ENCODE results near the gene THAP10.
A peak's percentile ranks its signal among the peaks of the same experiment; 100 is the strongest.
"Not testable (repeated sequence)": the region's sequence is repeated elsewhere in the genome, so short reads cannot be mapped to it uniquely, and the experiment has no call there.

Gene THAP10

DNA sequence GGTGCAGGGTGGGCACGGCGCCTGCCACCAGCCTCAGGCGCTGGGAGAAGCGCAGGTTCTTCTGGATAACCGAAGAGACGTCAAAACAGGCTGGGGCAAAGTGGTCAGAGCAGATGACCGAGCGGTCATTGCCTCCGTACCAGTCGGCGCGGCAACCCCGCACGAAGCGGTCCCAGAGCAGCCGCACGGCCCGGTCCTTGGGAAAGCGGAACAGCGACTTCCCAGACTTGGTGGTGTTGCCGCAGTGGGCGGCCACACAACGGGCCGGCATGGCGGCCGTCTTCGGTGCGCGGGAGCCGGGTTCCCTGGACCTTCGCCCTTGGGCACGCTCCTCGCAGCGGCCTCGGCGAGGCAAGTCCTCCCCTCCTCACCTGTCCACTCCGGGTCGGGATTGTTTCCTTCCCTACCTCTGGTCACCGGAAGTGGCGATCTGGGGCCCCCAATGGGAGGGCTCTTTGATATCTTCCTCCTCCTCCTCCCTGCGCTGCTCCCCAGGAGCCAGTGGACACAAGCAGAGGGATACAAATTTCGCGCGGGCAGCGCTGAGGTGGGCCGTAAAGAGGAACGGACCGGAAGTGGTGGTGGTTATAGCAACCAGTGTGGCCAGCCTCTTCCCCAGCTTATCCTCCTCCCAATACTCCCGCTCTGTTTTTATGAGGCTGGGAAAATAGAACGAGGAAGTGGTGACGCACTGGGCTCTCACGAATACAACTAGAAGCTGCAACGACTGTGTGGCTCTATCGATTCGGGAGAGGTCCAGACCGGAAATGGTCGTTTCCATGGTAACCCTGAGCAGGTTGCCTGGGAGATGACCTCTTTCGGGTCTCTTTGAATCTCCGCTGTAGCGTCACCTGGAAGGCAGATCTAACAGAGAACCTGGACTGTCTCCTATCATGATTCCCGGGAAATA lies at the start of gene THAP10, which contains the start of gene LRRC49:
TSS of gene THAP10 (minus strand) at position 432 of the 910 bp plus-strand sequence. CDS start at position 271, 161 bp downstream.
TSS of gene LRRC49 (plus strand) at position 825 of the 910 bp plus-strand sequence. CDS start at position 894, 69 bp downstream.
- DNase-seq, result peak; percentile 49

DNA sequence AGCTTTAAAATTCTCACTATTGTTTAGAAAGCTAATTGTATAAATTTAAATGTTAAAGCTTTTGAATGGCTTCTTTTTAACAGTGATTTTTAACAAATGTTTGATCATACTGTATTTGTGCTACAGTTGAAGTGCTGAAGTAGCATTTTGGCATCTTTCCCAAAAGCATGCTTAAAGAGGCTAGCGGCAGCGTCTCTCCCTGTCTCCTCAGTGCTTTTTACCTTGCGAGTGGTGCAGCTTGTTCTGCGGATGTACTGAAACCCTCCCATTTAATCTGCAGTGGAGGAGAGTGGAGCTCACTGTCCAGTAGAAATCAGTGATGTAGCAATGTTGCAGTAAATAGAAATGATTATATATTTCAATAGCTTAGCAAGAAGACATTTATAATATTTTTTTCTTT lies 44.1 kb upstream of the THAP10 start:
- no peak for DNase-seq

DNA sequence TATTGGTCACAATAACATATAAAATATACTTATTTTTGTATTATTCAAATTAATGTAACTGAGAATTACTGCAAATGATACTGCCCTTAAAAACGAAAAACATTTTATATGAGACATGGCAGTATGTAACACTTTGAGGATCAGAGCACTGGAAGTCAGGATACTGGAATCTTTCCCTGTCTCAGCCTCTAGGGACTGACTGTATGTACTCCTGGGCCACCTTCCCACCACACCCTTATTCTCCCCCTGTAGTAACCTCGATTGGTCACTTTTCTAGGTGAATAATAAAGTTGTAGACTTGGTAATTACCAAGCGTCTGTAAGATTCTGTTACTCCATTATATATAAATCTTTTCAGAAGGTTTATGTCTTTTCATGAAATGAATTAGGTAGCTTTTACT lies 43.4 kb upstream of the THAP10 start:
- no peak for DNase-seq

DNA sequence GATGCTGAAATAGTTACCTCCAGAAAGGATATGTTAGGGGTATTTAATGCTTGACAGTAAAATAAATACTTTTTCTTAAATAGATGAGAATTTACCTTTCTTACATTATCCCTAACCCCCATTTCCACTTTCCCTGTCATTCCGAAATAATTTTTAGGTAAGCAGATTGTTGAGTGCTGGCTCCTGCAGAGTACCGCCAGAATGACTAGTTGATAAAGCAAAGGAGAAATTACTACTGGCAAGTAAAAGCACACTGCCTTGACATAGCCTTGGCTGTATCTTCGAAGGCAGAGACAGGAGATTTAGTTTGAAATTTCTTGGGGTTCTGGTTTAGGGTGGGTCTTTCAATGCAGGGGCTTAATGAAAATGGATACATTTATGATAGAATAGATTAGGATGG lies 41.2 kb upstream of the THAP10 start:
- no peak for DNase-seq

DNA sequence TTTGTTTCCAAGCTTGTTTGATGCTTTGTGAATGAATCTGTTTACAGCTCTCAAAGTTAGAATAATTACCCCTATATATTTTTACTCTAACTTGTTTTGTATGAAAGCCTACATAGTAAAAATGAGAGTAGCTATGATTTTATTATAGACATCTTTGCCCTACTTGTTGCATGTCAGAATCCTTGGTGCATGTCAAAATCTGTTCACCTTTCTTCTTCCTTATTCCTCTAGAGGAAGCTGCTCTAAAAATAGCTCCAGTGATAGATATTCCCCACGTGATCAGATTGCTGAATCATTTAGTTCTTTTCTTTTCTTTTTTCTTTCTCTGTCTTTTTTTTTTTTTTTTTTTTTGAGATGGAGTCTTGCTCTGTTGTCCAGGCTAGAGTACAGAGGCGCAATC lies 40.2 kb upstream of the THAP10 start:
- DNase-seq, result no peak

DNA sequence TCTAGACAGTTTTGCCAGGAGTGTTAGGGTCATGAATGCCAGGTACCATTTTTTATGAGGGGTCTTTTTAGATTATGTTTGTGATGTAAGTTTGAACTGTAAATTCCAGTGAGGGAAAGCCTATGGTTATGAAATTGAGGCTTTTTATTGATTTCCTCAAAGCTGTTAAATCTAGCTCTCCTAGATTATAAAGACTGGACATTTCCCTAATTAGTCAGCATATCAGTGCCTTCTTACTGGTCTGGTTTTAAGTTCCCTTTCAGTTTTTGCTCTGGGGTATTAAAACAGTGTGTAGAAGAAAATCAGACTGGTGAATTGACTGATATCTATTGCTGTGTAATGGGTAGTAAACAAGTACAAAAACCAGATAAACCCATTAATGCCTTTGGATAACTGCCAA lies 39.6 kb upstream of the THAP10 start:
- no peak for DNase-seq

DNA sequence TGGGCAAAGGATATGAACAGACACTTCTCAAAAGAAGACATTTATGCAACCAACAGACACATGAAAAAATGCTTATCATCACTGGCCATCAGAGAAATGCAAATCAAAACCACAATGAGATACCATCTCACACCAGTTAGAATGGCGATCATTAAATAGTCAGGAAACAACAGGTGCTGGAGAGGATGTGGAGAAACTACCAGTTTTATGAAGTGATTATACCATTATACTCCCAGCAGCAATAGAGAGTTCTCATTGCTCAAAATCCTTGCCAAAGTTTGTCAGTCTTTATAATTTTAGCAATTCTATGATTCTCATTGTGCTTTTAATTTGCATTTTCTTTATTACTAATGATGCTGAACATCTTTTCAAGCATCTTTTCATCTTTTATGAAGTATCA lies 34.7 kb upstream of the THAP10 start:
- not testable (repeated sequence) for DNase-seq

DNA sequence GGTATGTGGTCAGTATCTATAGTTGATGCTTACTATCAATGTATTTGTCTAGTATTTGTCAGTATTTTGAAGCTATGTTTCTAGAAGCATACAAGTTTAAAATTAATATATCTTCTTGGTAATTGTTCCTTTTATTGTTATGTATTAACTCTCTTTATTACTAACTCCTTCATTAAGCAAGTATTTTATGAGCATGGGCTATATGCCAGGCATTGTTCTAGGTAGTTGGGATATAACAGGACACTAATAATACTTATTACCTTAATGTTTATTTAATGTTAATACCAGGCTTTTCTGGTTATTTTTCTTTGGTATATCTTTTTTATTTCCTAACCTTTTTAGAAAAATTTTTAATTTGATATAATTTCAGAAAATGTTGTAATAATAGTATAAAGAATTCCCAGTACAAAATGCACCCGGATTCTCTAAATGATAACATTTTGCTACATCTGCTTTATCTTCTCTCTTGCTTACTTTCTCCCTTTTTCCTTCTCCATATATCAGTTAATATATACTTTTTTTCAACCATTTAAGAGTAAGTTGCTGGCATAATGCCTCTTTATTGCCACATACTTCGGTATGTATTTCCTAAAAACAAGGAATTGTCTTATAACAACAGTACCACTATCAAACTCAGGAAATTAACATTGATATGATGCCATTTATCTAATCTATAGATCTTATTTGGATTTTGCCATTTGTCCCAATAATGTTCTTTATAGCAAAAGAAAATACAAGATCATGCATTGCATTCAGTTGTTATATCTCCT lies 31.3 kb upstream of the THAP10 start:
- DNase-seq, result no peak

DNA sequence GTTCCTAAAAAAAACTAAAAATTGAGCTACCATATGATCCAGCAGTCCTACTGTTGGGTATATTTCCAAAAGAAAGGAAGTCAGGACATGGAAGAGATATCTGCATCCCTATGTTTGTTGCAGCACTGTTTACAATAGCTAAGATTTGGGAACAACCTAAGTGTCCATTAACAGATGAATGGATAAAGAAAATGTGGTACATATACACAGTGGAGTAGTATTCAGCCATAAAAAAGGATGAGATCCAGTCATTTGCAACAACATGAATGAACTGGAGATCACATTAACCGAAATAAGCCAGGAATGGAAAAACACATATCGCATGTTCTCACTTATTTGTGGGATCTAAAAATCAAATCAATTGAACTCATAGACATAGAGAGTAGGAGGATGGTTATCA lies 29.9 kb upstream of the THAP10 start:
- DNase-seq, result no peak

DNA sequence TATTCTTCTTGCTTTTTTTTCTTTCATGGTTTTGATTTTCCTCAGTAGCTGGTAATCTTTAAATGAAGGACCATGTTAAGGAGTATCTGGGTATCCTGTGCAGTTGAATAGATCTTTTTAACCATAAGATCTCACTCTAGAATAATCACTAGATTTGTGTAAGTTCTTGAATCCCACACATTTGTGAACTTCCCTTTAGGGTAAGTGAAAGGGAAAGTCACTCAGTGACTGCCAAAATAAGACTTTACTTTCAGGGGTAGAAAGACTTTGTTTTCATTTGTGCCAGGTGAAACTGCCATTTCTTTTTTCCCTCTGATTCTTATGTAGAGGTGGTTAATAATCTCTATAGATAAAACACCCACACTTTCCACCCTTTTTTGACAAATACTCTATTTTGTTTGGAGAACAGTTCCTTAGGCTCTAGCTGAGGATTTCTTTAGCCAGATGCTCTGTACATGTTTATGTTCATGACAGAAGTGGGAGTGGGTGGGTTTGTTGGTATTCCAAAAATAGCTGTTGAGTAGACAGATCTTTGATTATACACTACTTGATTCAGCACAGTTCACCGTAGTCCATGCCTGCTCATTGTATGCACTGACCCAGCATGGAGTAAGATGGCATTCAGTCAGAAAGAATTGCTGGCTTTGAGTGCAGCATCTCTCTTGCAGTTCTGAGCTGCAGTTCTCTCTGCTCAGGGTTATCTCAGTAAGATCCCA lies 28.9 kb upstream of the THAP10 start:
- DNase-seq, result no peak

DNA sequence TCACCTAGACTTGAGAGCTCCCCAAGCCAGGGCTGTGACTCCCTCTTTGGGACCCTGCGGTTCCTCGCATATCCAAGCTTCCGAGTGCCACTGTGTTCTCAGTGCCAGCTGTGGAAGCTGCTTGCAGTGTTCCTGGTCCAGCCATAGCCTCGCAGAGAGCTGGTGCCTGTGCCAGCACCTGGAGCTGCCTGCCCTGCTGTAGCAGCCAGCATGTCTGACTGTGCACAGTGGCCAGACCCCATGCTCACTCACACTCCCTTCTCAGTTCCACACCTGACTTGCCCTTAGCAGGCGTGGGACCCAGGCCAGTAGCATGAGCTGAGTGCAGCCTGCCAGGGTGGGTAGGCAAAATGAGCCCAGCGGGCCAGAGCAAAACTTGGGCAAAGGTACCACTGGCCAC lies 25.7 kb upstream of the THAP10 start:
- DNase-seq, result no peak

DNA sequence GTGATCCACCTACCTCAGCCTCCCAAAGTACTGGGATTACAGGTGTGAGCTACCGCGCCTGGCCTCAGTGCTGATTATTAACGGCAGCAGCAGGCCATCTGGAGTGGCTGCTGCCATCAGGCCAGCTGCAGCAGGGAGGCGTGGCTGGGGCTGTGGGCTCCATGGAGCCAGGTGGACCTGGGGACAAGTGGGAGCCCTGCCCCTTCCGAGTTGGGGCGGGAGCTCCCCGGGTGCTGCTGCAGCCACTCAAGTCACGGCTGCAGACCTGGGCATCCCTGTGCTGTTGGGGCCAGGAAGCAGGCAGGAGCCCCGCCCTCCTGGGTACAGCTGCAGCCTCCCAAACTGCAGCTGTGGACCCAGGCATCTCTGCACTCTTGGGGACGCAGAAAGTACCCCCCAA lies 24.3 kb upstream of the THAP10 start:
- no peak for DNase-seq

DNA sequence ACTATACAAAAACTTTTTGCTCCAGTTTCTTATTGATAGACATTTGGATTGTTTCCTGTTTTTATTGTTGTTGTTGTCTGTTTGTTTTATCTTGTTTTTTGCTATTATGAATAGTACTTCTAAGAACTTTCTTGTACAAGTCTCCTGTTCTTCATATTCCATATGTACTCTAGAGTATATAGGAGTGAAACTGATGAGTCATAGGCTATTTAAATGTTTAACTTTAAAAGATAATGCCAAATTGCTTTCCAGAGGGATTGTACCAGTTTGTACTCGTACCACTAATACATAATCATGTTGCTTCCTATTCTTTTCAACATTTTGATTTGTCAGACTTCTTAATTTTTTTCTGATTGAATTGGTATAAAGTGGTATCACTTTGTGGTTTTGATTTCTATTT lies 20.0 kb upstream of the THAP10 start:
- no peak for DNase-seq

DNA sequence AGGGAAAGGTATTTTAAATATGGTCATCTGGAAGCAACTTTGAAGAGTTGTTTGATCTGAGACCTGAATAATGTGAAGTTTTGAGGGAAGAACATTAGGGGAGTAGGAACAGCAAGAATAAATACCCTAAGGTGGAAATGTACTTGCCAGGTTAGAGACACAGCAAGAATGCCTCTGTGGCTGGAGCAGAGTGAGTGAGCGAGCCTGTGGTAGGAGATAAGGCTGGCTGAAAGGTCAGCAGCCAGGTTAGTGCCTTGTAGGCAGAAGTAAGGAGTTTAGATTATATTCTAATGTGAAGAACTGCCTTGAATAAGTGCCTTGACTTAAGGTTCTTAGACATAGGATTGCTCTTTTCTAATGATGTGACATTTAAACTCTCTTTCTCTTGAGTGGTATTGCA lies 18.7 kb upstream of the THAP10 start:
- no peak for DNase-seq

DNA sequence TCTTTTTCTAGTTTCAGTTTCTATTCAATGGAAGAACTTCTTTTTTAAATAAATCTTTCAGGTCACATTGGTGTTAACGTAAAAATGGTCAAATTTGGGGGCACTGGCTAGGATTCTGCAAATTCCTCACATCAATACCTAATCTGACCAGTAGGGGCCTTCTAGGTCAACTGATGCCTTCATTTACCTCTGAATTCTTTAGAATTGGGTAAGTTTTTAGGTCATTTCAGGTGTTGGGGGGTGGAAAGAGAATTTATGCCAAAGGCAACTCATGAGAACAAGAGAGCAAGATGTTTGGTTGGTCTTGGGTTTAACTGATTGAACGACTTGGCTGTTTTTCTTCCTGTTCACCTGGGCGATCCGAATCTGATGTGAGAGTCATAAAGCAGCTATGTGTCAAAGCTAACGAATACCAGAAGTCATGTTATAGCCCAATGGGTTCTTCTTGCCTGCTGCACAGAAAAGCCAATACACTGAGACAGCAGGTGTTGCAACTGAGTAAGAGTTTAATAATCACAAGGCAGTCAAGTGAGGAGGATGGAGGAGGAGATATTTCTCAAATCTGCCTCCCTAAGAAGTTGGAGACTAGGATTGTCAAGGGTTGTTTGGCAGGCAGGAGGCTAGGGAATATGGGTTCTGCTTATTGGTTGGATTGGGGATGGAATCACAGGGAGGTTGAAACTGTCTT lies 15.7 kb upstream of the THAP10 start:
- no peak for DNase-seq

DNA sequence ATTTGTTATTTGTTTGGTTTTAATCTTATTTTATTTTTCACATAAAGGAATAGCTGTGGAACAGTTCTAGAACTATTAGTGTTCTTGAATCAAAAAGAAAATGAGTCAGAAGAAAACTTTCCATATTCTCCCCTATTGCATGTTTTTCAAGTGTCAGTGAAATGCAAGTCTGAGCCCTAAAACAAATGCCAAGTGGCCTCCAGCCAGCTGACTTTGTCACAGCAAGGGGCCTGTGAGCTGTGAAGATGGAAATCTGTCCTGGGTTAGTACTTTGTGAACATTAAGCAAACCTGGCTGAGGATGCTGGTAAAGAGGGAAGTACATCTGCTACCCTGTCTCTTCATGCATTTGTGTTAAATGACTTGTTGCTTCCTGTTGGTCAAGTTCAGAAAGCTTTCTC lies 14.6 kb upstream of the THAP10 start:
- DNase-seq, result no peak

DNA sequence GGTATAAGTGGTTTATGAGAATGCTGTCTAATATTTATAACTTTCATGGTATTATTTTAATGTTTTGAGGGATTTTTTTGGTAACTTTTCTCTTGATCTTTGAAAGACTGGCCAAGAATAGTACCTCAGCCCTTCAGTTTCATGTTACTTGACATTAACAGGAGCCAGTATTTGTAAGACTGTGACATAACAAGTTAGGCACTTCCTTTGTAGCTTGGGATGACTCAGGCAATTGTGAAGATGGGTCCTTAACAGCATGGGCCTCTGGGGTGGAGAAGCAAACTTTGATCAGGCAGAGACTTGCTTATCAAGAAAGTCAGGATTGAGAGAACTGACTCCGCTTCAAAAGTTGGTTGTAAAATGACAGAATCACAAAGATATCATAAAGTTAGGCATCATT lies 9.9 kb upstream of the THAP10 start:
- no peak for DNase-seq

DNA sequence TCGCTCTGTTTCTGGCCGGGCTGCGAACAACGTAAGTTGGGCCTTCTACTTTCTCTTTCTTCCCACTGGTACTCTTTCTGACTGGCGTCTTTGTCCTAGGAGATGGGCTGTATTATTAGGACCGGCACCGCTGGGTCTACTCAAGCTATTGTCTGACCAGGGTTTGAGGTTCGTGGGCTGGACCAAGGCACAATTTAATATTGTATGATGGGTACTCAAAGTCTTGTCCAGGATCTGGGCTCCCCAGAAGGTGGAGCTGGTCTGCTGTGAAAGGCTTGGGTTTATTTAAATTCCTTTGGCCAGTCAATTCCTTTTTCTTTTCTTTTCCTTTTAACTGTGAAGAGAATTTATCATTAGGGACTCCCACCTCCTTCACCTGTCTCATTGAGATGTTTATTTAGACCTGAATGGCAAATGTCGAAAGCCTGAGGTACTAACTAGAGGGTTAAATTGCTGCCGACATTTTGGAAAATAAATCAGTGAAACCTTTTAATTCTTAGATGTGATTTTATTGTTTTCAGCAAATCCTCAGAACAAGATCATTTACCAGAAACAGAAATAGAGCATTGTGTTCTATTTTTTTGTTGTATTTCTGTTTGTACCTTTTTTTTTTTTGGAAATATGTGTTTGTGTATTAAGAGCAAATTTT lies 803 bp upstream of the THAP10 start:
- DNase-seq, result no peak

DNA sequence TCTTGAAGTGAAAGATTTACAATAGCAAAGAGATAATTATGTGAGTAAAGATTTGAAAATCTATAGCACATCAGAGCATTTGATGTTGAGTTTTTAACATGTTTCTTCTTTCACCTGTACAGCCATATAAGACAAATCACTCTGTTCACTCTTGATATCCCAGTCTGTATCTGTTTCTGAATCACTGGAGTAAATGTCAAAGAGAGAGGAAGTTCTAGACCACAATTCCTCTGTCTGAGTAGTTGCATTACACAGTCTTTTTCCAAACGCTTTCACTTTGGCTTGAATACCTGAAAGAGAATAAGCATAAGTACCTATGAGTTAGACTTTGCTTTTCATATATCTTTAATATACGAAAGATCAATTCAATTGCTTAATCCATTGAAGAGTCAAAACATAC lies 9.9 kb downstream of the THAP10 start:
- DNase-seq, result no peak

DNA sequence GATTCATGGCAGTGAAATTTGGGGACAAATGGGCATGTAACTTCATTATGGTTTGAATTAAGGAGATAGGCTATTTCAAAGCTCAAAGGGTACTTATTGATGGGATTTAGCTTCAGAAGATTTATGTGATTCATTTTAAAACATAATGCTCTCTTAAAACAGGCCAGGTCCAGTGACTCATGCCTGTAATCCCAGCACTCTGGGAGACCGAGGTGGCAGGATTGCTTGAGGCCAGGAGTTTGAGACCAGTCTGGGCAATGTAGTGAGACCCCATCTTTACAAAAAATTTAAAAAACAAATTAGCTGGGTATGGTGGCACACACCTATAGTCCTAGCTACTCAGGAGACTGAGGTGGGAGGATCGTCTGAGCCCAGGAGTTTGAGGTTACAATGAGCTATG lies 11.5 kb downstream of the THAP10 start:
- DNase-seq, result no peak

DNA sequence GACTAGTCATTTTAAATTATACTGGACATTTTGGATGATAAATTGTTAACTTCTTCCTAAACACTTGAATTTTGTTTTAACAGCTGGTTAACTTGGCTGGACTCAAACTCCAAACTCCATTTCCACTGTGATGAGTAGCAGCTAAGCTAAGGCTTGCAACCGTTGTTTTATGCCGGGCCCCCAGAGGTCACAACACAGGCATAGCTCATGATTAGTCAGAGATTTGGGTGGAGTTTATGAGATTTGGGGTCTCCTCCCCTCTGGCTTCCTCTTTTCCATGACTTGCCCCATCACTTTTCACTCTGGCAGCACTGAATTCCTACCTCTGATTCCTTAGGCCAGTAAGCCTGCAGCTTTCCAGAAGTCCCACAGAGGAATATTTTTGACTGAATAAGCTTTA lies 12.8 kb downstream of the THAP10 start:
- DNase-seq, result no peak

DNA sequence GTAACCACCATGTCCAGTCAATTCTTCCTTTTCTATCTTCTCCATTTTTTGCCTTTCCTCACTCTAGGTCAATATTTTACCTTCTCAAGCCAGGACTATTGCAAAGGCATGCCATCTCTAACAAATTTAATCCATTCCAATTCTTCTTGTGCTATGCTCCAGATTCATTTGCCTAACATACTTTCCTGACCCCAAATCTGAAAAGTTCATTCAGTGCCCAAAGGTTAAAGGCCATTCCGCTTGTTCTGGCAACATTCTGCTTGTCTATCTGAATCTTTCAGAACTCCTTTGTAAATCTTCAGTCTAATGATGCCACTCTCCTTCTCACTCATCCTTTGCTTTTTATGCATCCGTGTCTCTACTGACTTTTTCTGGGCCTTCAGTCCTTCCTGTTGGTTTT lies 15.6 kb downstream of the THAP10 start:
- DNase-seq, result no peak

Measured in activated CD4-positive, CD25-positive, alpha-beta regulatory T cell treated with anti-CD3 and anti-CD28 coated beads, Interleukin-2, amount 50 U/mL, for 72 hours (primary cell).